CD4-positive, alpha-beta T cell (primary cell): ENCODE data around the gene KCTD20. TPM values are rescaled to one million over a fixed set of nuclear protein-coding genes. Genes with fewer than 3 reads are reported as not detected.
A peak's percentile ranks its signal among the peaks of the same experiment; 100 is the strongest.

Source experiments
- ATAC-seq: fragments of 200-7000 bp; cut with Tn5 transposase; one replicate; pipeline ENCODE4 v1.10.0; 2022; ENCODE audit warnings: mild to moderate bottlenecking; ENCODE audit not compliant: poor library complexity
- CTCF ChIA-PET: fragments of 350-600 bp; sonication (Branson Sonifier 250); formaldehyde crosslinking; loops from one replicate; lab custom pipeline; 2021; ENCODE audit warnings: antibody characterized with exemption, inconsistent platforms; lab: Charles Lee
- POLR2A ChIA-PET: fragments of 350-600 bp; sonication (Branson Sonifier 250); formaldehyde crosslinking; loops from one replicate; lab custom pipeline; 2021; ENCODE audit warnings: antibody characterized with exemption, inconsistent platforms; lab: Charles Lee
- DNase-seq, 14 experiments: peaks; one replicate each; pipeline ENCODE4 v3.0.0-alpha.2; 2013 to 2020; ENCODE audit warnings: mixed read lengths in 2 of 14
- H3K27ac ChIP-seq, 2 donors: one replicate each; pipeline versions ENCODE4 v1.5.1 to v1.7.0; 2013; ENCODE audit warnings: low read length in 2 of 2, low read depth in 1 of 2, mild to moderate bottlenecking in 1 of 2
- H3K27me3 ChIP-seq, 2 experiments: 1 replicate in 1 of 2; 2 replicates in 1 of 2; pipeline versions ENCODE4 v1.6.1 to v1.7.0; 2013; ENCODE audit warnings: low read length in 2 of 2, control low read depth in 1 of 2, mild to moderate bottlenecking in 1 of 2, moderate library complexity in 1 of 2; ENCODE audit not compliant: insufficient read depth in 2 of 2, control insufficient read depth in 1 of 2
- H3K36me3 ChIP-seq: one replicate; pipeline ENCODE4 v1.6.1; 2013; ENCODE audit warnings: low read length, control low read depth; ENCODE audit not compliant: insufficient read depth
- H3K4me1 ChIP-seq: one replicate; pipeline ENCODE4 v1.6.1; 2013; ENCODE audit warnings: low read length, control low read depth; ENCODE audit not compliant: insufficient read depth
- H3K4me3 ChIP-seq: one replicate; pipeline ENCODE4 v1.5.1; 2013; ENCODE audit warnings: mild to moderate bottlenecking, low read length, moderate library complexity
- H3K9me3 ChIP-seq, 2 experiments: 1 replicate in 1 of 2; 2 replicates in 1 of 2; pipeline versions ENCODE4 v1.6.1 to v1.7.0; 2013; ENCODE audit warnings: low read length in 2 of 2, mild to moderate bottlenecking in 2 of 2, control low read depth in 1 of 2, moderate library complexity in 1 of 2; ENCODE audit not compliant: control insufficient read depth in 1 of 2, insufficient read depth in 1 of 2
- H3K27ac Mint-ChIP-seq: one replicate; pipeline ENCODE4 v1.8.0; 2020; ENCODE audit warnings: mixed read lengths
- H3K27me3 Mint-ChIP-seq: one replicate; pipeline ENCODE4 v1.8.0; 2021; ENCODE audit warnings: mixed read lengths
- H3K36me3 Mint-ChIP-seq: one replicate; pipeline ENCODE4 v1.8.0; 2021; ENCODE audit warnings: low read depth, mixed read lengths
- H3K4me1 Mint-ChIP-seq: one replicate; pipeline ENCODE4 v1.8.0; 2021; ENCODE audit warnings: low read depth, mixed read lengths
- H3K4me3 Mint-ChIP-seq: one replicate; pipeline ENCODE4 v1.8.0; 2020; ENCODE audit warnings: mild to moderate bottlenecking, mixed read lengths
- H3K9me3 Mint-ChIP-seq: one replicate; pipeline ENCODE4 v1.8.0; 2020; ENCODE audit warnings: mixed read lengths
- intact Hi-C, 2 experiments: fragments of 100-400 bp; cut with DNase I in 1 of 2; cut with micrococcal nuclease in 1 of 2; formaldehyde crosslinking; loops; one replicate each; pipeline versions ENCODE4 v1.15.1 to v1.9.0; 2023 to 2025; cut with DNase I, micrococcal nuclease
- total RNA-seq, 174 experiments: library from RNA in 2 of 174; stranded (reverse) in 2 of 174; gene quantifications; one replicate each; pipeline ENCODE4 v1.2.3 and lab custom pipeline; 2021 to 2026
- TF ChIP-seq, protein P1 (sequence below): fragments of 200-600 bp; IDR thresholded peaks from one replicate; pipeline ENCODE4 v1.8.0; 2022; ENCODE audit warnings: antibody characterized with exemption, mild to moderate bottlenecking

KCTD20 gene
- total RNA-seq, 2 experiments from 2014 or later: 38.4 to 39.5 TPM

GRCh38 chr6:36515844-36516243 lies 73.0 kb downstream of the KCTD20 start:
- intact Hi-C loops: no loop called here
- H3K27me3 ChIP-seq: no peaks in the 10 kb centered on the region
- ATAC-seq (no peak), DNase-seq (no peak)
- TF ChIP-seq, protein P1, sequence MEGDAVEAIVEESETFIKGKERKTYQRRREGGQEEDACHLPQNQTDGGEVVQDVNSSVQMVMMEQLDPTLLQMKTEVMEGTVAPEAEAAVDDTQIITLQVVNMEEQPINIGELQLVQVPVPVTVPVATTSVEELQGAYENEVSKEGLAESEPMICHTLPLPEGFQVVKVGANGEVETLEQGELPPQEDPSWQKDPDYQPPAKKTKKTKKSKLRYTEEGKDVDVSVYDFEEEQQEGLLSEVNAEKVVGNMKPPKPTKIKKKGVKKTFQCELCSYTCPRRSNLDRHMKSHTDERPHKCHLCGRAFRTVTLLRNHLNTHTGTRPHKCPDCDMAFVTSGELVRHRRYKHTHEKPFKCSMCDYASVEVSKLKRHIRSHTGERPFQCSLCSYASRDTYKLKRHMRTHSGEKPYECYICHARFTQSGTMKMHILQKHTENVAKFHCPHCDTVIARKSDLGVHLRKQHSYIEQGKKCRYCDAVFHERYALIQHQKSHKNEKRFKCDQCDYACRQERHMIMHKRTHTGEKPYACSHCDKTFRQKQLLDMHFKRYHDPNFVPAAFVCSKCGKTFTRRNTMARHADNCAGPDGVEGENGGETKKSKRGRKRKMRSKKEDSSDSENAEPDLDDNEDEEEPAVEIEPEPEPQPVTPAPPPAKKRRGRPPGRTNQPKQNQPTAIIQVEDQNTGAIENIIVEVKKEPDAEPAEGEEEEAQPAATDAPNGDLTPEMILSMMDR: no peak
- H3K9me3 ChIP-seq: no peaks in the 10 kb centered on the region
- POLR2A ChIA-PET: interaction anchor here (0.7 to 1.3 kb wide), 3 partner anchors 8 to 78 kb away, joined by 3 to 4 read pairs (median 4); no protein-coding TSS in a partner anchor
- H3K4me1 Mint-ChIP-seq: peaks cover 48% of the 10 kb centered on the region
- H3K36me3 ChIP-seq: peaks cover 89% of the 10 kb centered on the region
- no peaks in the 10 kb centered on the region for H3K9me3 Mint-ChIP-seq
- CTCF ChIA-PET: interaction anchor here (0.6 kb wide), 1 partner anchor 86 kb away, joined by 3 read pairs; no protein-coding TSS in a partner anchor
- peaks cover 88% of the 10 kb centered on the region for H3K36me3 Mint-ChIP-seq
- no peaks in the 10 kb centered on the region for H3K27me3 Mint-ChIP-seq
- no peak overlapping the region for H3K27ac ChIP-seq
- no peak overlapping the region for H3K4me3 Mint-ChIP-seq
- H3K4me3 ChIP-seq: no peak overlapping the region
- peaks cover 11% of the 10 kb centered on the region for H3K4me1 ChIP-seq
- H3K27ac Mint-ChIP-seq: peak overlapping the region; percentile 66

DNA sequence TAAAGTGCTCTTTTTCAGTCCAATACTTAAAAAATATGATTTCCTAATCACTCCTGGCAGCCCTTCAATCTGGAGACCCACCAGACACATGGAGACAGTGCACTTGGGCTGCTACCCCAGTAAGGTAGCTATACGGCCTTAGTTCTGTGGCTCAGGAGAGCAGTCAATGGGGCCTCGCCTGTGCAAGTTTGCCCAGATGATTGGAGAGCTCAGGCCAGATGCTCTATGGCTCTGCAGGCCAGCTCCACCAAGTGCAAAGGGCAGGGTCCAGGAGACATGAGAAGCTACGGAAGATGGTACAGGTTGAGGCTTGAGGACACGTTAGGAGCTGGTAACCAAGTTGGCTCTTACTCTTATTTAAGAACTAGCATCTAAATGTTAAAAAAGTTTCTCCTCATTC lies 73.8 kb downstream of the KCTD20 start:
- H3K4me1 Mint-ChIP-seq: peaks cover 46% of the 10 kb centered on the region
- CTCF ChIA-PET: no interaction called here

GRCh38 chr6:36516988-36517387 lies 74.2 kb downstream of the KCTD20 start:
- intact Hi-C loops: no loop called here
- DNase-seq (no peak), ATAC-seq (no peak)
- POLR2A ChIA-PET: interaction anchor here (0.7 to 1.6 kb wide), 4 partner anchors 21 to 82 kb away, joined by 3 to 5 read pairs (median 4); no protein-coding TSS in a partner anchor
- H3K9me3 Mint-ChIP-seq: no peaks in the 10 kb centered on the region
- TF ChIP-seq, protein P1: no peak
- H3K27ac Mint-ChIP-seq: peak overlapping the region; percentile 45
- Histone ChIP-seq H3K9me3 (no peaks in the 10 kb centered on the region), H3K4me3 (no peak overlapping the region), H3K36me3 (peaks cover 90% of the 10 kb centered on the region), H3K27ac (no peak overlapping the region), H3K4me1 (peaks cover 11% of the 10 kb centered on the region), H3K27me3 (no peaks in the 10 kb centered on the region)
- H3K36me3 Mint-ChIP-seq: peaks cover 87% of the 10 kb centered on the region
- peaks cover 46% of the 10 kb centered on the region for H3K4me1 Mint-ChIP-seq
- CTCF ChIA-PET: interaction anchor here (1.1 kb wide), 1 partner anchor 14 kb away, joined by 3 read pairs; no protein-coding TSS in a partner anchor
- no peaks in the 10 kb centered on the region for H3K27me3 Mint-ChIP-seq
- H3K4me3 Mint-ChIP-seq: no peak overlapping the region

More for the DNA sequence above, 73.8 kb downstream of the KCTD20 start:
- no peaks in the 10 kb centered on the region for H3K27me3 ChIP-seq
- H3K4me3 ChIP-seq: no peak overlapping the region
- peaks cover 11% of the 10 kb centered on the region for H3K4me1 ChIP-seq
- no peak overlapping the region for H3K27ac ChIP-seq
- intact Hi-C loops: no loop called here
- H3K4me3 Mint-ChIP-seq: no peak overlapping the region
- DNase-seq: no peak
- no peaks in the 10 kb centered on the region for H3K9me3 ChIP-seq
- TF ChIP-seq, protein P1: no peak
- no peaks in the 10 kb centered on the region for H3K9me3 Mint-ChIP-seq
- peaks cover 87% of the 10 kb centered on the region for H3K36me3 Mint-ChIP-seq
- H3K27ac Mint-ChIP-seq: peak overlapping the region; percentile 66
- POLR2A ChIA-PET: interaction anchor here (0.8 to 1.6 kb wide), 4 partner anchors 21 to 77 kb away, joined by 3 to 5 read pairs (median 4); no protein-coding TSS in a partner anchor
- no peaks in the 10 kb centered on the region for H3K27me3 Mint-ChIP-seq
- H3K36me3 ChIP-seq: peaks cover 89% of the 10 kb centered on the region
- no peak for ATAC-seq
